A673 (cell line): Measurements from ENCODE around the gene THG1L. TPM values are rescaled to one million over a fixed set of nuclear protein-coding genes. Genes with fewer than 3 reads are reported as not detected.

Source experiments
- BruUV-seq: library from RNA; stranded (reverse); fragments of 400-500 nt; replicated peaks from 2 replicates; lab custom pipeline; 2021; lab: Mats Ljungman, UMichigan
- CTCF ChIA-PET: fragments of 300-600 bp; sonication (Branson Sonifier 250); formaldehyde crosslinking; loops from one replicate; lab custom pipeline; 2022; ENCODE audit warnings: antibody characterized with exemption; lab: Charles Lee
- POLR2A ChIA-PET: fragments of 300-600 bp; sonication (Branson Sonifier 250); formaldehyde crosslinking; loops from one replicate; lab custom pipeline; 2022; ENCODE audit warnings: antibody characterized with exemption; ENCODE audit not compliant: low non-redundant PET; lab: Charles Lee
- DNase-seq: peaks from one replicate; pipeline ENCODE4 v3.0.0-alpha.2; 2015; ENCODE audit warnings: low spot score
- H3K27ac ChIP-seq: fragments of 200-600 bp; sonication (generic); 2 replicates; pipeline ENCODE4 v1.5.1; 2016; ENCODE audit warnings: mixed run types, low read depth, mild to moderate bottlenecking, mixed read lengths, antibody characterized with exemption, low read length; ENCODE audit not compliant: poor library complexity, severe bottlenecking
- H3K27me3 ChIP-seq: fragments of 200-600 bp; sonication (generic); replicated peaks from 2 replicates; pipeline ENCODE4 v1.6.1; 2017; ENCODE audit warnings: mixed run types, low read depth, mild to moderate bottlenecking, mixed read lengths, antibody characterized with exemption, low read length; ENCODE audit not compliant: insufficient read depth, poor library complexity
- H3K36me3 ChIP-seq: fragments of 200-600 bp; sonication (generic); 2 replicates; pipeline ENCODE4 v1.6.1; 2016; ENCODE audit warnings: mixed run types, mild to moderate bottlenecking, mixed read lengths, antibody characterized with exemption, low read length; ENCODE audit not compliant: insufficient read depth, poor library complexity, severe bottlenecking
- H3K4me1 ChIP-seq: fragments of 200-600 bp; sonication (generic); 2 replicates; pipeline ENCODE4 v1.6.1; 2017; ENCODE audit warnings: mixed run types, mild to moderate bottlenecking, mixed read lengths, antibody characterized with exemption, low read length; ENCODE audit not compliant: insufficient read depth, poor library complexity, severe bottlenecking
- H3K4me3 ChIP-seq: fragments of 200-600 bp; sonication (generic); 2 replicates; pipeline ENCODE4 v1.5.1; 2016; ENCODE audit warnings: low read depth, mixed run types, mild to moderate bottlenecking, mixed read lengths, low read length; ENCODE audit not compliant: poor library complexity, severe bottlenecking
- H3K9me3 ChIP-seq: fragments of 200-600 bp; sonication (generic); 2 replicates; pipeline ENCODE4 v1.6.1; 2016; ENCODE audit warnings: mixed run types, low read depth, mild to moderate bottlenecking, mixed read lengths, antibody characterized with exemption, low read length; ENCODE audit not compliant: poor library complexity, severe bottlenecking
- CTCF ChIP-seq: fragments of 300-800, 200-600 bp; sonication (generic); conservative IDR thresholded peaks from 2 replicates; pipeline ENCODE4 v1.5.1; 2017; ENCODE audit warnings: low read depth, mild to moderate bottlenecking, antibody characterized with exemption, low read length, moderate library complexity, mixed read lengths
- EZH2 ChIP-seq: fragments of 200-600 bp; sonication (generic); IDR thresholded peaks from 2 replicates; pipeline ENCODE4 v1.6.1; 2017; ENCODE audit warnings: borderline replicate concordance, low read depth, mild to moderate bottlenecking, mixed read lengths, antibody characterized with exemption, low read length; ENCODE audit not compliant: poor library complexity, severe bottlenecking
- intact Hi-C: fragments of 100-400 bp; cut with micrococcal nuclease; formaldehyde crosslinking; loops from one replicate; pipeline ENCODE4 v1.10.0; 2022; ENCODE audit not compliant: unreplicated experiment
- total RNA-seq: library from RNA; stranded (reverse); gene quantifications from 2 replicates; pipeline ENCODE4 v1.2.3, GENCODE V29; 2021

Gene THG1L
- total RNA-seq, 1 experiment from 2014 or later: 11.8 TPM

GRCh38 chr5:157740229-157740610 is 9.0 kb downstream of the THG1L start:
- no peak overlapping the region for H3K27ac ChIP-seq
- no peaks in the 10 kb centered on the region for H3K9me3 ChIP-seq
- TF ChIP-seq EZH2 (no peak), CTCF (peak; percentile 56)
- no peak for DNase-seq
- POLR2A ChIA-PET: no interaction called here
- CTCF ChIA-PET: no interaction called here
- H3K36me3 ChIP-seq: peaks cover 7% of the 10 kb centered on the region
- H3K27me3 ChIP-seq: no peaks in the 10 kb centered on the region
- H3K4me1 ChIP-seq: no peaks in the 10 kb centered on the region
- no TSS peak for BruUV-seq
- no peak overlapping the region for H3K4me3 ChIP-seq
- intact Hi-C loops: loop anchor here (10.0 kb wide), 1 partner anchor 415 kb away; no protein-coding TSS in a partner anchor

GRCh38 chr5:157741131-157741530 is 9.9 kb downstream of the THG1L start:
- Histone ChIP-seq H3K4me3 (no peak overlapping the region), H3K27me3 (no peaks in the 10 kb centered on the region), H3K27ac (no peak overlapping the region), H3K36me3 (peaks cover 7% of the 10 kb centered on the region), H3K9me3 (no peaks in the 10 kb centered on the region), H3K4me1 (no peaks in the 10 kb centered on the region)
- POLR2A ChIA-PET: interaction anchor here (0.6 to 0.7 kb wide), 2 partner anchors 10 to 42 kb away, joined by 4 to 5 read pairs; partner anchors contain the start of gene THG1L
- no TSS peak for BruUV-seq
- DNase-seq: no peak
- TF ChIP-seq EZH2 (no peak), CTCF (no peak)
- CTCF ChIA-PET: interaction anchor here (0.7 kb wide), 2 partner anchors 230 to 721 kb away, joined by 3 to 6 read pairs; no protein-coding TSS in a partner anchor
- intact Hi-C loops: loop anchor here (10.0 kb wide), 1 partner anchor 416 kb away; no protein-coding TSS in a partner anchor

- H3K4me3 ChIP-seq: peak within 1 kb of the TSS; percentile 71
- no peaks in the 10 kb centered on the region for H3K36me3 ChIP-seq
- CTCF ChIA-PET: interaction anchor here (0.5 to 1.5 kb wide), 6 partner anchors 11 to 415 kb away, joined by 3 to 10 read pairs (median 4); partner anchors contain the start of gene THG1L
- POLR2A ChIA-PET: no interaction called here
- H3K4me1 ChIP-seq: peaks cover 4% of the 10 kb centered on the region
- no peaks in the 10 kb centered on the region for H3K27me3 ChIP-seq
- DNase-seq: peak; percentile 82
- no peaks in the 10 kb centered on the region for H3K9me3 ChIP-seq
- TF ChIP-seq CTCF (peak; percentile 84), EZH2 (no peak)
- intact Hi-C loops: loop anchor here (2.0 to 10.0 kb wide), 2 partner anchors 73 to 419 kb away; partner anchors contain the start of gene C5orf52
- H3K27ac ChIP-seq: peak within 1 kb of the TSS; percentile 76
- no TSS peak for BruUV-seq
Observed at GRCh38 chr5:157743163-157744050, 12.2 kb downstream of the THG1L start, which contains the start of gene LSM11. LSM11 (plus strand) TSS chr5:157743712; CDS start chr5:157743751, 39 bp downstream.
